PC-3 (cell line): ENCODE results near the gene CIAO1. TPM values are rescaled to one million over a fixed set of nuclear protein-coding genes. Genes with fewer than 3 reads are reported as not detected.

Experiments used
- ATAC-seq: fragments of 200-7000 bp; cut with Tn5 transposase; 2 replicates; pipeline ENCODE4 v1.9.1; 2020; ENCODE audit warnings: mild to moderate bottlenecking, moderate library complexity
- BruUV-seq: library from RNA; stranded (reverse); fragments of 400-500 nt; replicated peaks from 2 replicates; lab custom pipeline; 2021; lab: Mats Ljungman, UMichigan
- CTCF ChIA-PET: fragments of 300-600 bp; sonication (Branson Sonifier 250); formaldehyde crosslinking; loops from one replicate; lab custom pipeline; 2022; ENCODE audit warnings: antibody characterized with exemption; lab: Charles Lee
- POLR2A ChIA-PET: fragments of 300-600 bp; sonication (Branson Sonifier 250); formaldehyde crosslinking; loops from one replicate; lab custom pipeline; 2022; ENCODE audit warnings: antibody characterized with exemption; ENCODE audit not compliant: unreplicated experiment; lab: Charles Lee
- DNase-seq: peaks from one replicate; pipeline ENCODE4 v3.0.0-alpha.2; 2015
- H2AFZ ChIP-seq: fragments of 300-600 bp; sonication (generic); 2 replicates; pipeline ENCODE4 v1.6.0; 2016; ENCODE audit warnings: antibody characterized with exemption, low read length
- H3F3A ChIP-seq: fragments of 300-600 bp; sonication (generic); one replicate; pipeline ENCODE4 v1.6.0; 2017; ENCODE audit warnings: antibody characterized with exemption, low read length, control low read depth, mild to moderate bottlenecking; ENCODE audit not compliant: unreplicated experiment
- H3K27ac ChIP-seq: fragments of 300-600 bp; sonication (generic); 2 replicates; pipeline ENCODE4 v1.5.1; 2016; ENCODE audit warnings: mild to moderate bottlenecking, low read length
- H3K27me3 ChIP-seq: fragments of 300-600 bp; sonication (generic); 2 replicates; pipeline ENCODE4 v1.6.1; 2016; ENCODE audit warnings: low read length, mixed read lengths
- H3K36me3 ChIP-seq: fragments of 300-600 bp; sonication (generic); 2 replicates; pipeline ENCODE4 v1.6.1; 2016; ENCODE audit warnings: low read depth, mixed run types, low read length, mixed read lengths
- H3K4me1 ChIP-seq: fragments of 300-600 bp; sonication (generic); 2 replicates; pipeline ENCODE4 v1.5.1; 2016; ENCODE audit warnings: low read length; ENCODE audit not compliant: insufficient read depth
- H3K4me2 ChIP-seq: fragments of 300-600 bp; sonication (generic); 2 replicates; pipeline ENCODE4 v1.6.0; 2016; ENCODE audit warnings: low read length
- H3K4me3 ChIP-seq: fragments of 300-600 bp; sonication (generic); 2 replicates; pipeline ENCODE4 v1.5.1; 2016; ENCODE audit warnings: mild to moderate bottlenecking, low read length, mixed read lengths
- H3K79me2 ChIP-seq: fragments of 300-600 bp; sonication (generic); 2 replicates; pipeline ENCODE4 v1.6.1; 2017; ENCODE audit warnings: low read length, mixed read lengths
- H3K9ac ChIP-seq: fragments of 300-600 bp; sonication (generic); 2 replicates; pipeline ENCODE4 v1.6.0; 2016; ENCODE audit warnings: mild to moderate bottlenecking, low read length
- H3K9me2 ChIP-seq: fragments of 300-600 bp; sonication (generic); replicated peaks from 2 replicates; pipeline ENCODE4 v1.6.1; 2016; ENCODE audit warnings: mixed run types, low read length, mixed read lengths
- H3K9me3 ChIP-seq: fragments of 300-600 bp; sonication (generic); 2 replicates; pipeline ENCODE4 v1.6.1; 2016; ENCODE audit warnings: low read length, mixed read lengths
- H4K20me1 ChIP-seq: fragments of 300-600 bp; sonication (generic); 2 replicates; pipeline ENCODE4 v1.6.1; 2016; ENCODE audit warnings: low read length, mixed read lengths
- EZH2 ChIP-seq: fragments of 300-600 bp; sonication (generic); IDR thresholded peaks from one replicate; pipeline ENCODE4 v1.6.1; 2017; ENCODE audit warnings: antibody characterized with exemption, mild to moderate bottlenecking, low read length; ENCODE audit not compliant: unreplicated experiment
- EZH2phosphoT487 ChIP-seq: fragments of 300-600 bp; sonication (generic); IDR thresholded peaks from 2 replicates; pipeline ENCODE4 v1.6.1; 2018; ENCODE audit warnings: mild to moderate bottlenecking, antibody characterized with exemption, low read length, borderline replicate concordance
- intact Hi-C: fragments of 100-400 bp; cut with micrococcal nuclease; formaldehyde crosslinking; loops from 2 replicates; pipeline ENCODE4 v1.9.0; 2023
- total RNA-seq: library from RNA; depleted of rRNA; stranded (reverse); fragments of >200 nt; gene quantifications from 2 replicates; pipeline ENCODE4 v1.2.3, GENCODE V29; 2014
- TF ChIP-seq, protein P1 (sequence below): fragments of 300-600 bp; sonication (generic); conservative IDR thresholded peaks from 2 replicates; pipeline ENCODE4 v1.5.1; 2017; ENCODE audit warnings: antibody characterized with exemption, low read depth, mild to moderate bottlenecking, low read length

Gene CIAO1
- total RNA-seq, 1 experiment from 2014 or later, result 130 TPM

DNA sequence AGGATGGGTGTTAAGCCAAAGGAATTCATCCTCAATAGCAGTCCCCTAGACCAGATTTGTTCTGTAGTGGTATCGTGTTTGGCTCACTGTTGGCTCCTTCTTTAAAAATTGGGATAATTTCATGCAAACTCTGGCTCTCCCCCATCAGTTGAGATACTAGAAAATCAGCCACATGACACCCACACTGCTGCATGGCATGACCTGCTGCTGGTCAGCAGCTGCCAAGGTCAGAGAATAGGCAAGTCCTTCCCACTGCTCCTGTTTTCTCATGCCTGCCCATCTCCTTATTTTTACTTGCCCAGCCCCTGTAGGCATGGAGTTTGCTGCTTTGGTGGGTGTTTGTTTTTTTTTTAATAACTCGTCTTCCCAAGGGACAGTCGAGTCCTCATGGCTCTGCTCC lies 40.3 kb downstream of the CIAO1 start:
- intact Hi-C loops, result no loop called here

DNA sequence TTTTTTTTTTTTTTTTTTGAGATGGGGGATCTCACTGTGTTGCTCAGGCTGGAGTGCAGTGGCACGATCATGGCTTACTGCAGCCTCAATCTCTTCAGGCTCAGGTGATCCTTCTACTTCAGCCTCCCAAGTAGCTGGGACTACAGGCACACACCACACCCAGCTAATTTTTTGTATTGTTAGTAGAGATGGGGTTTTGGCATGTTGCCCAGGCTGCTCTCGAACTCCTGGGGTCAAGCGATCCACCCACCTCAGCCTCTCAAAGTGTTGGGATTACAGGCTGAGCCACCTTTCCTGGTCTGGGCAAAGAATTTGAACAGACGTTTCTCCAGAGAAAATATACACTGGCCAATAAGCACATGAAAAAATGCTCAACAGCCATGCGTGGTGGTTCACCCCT lies 42.2 kb downstream of the CIAO1 start:
- DNase-seq (no peak), ATAC-seq (no peak)
- H3K4me3 ChIP-seq, result no peak overlapping the region
- peaks cover 8% of the 10 kb centered on the region; the same call in 1 of the 2 replicates for H4K20me1 ChIP-seq
- no peak overlapping the region for H3K9ac ChIP-seq
- POLR2A ChIA-PET, result no interaction called here
- no peaks in the 10 kb centered on the region for H3K27me3 ChIP-seq
- H3K9me2 ChIP-seq, result no peaks in the 10 kb centered on the region
- intact Hi-C loops, result no loop called here
- H3F3A ChIP-seq, result no peaks in the 10 kb centered on the region
- H3K9me3 ChIP-seq, result no peaks in the 10 kb centered on the region
- no peak overlapping the region for H3K27ac ChIP-seq
- H3K36me3 ChIP-seq, result peaks cover 10% of the 10 kb centered on the region; the same call in 1 of the 2 replicates
- CTCF ChIA-PET, result interaction anchor here (0.6 kb wide), 1 partner anchor 87 kb away, joined by 14 read pairs; no protein-coding TSS in a partner anchor
- no peak overlapping the region for H3K4me2 ChIP-seq
- H2AFZ ChIP-seq, result no peak overlapping the region
- H3K4me1 ChIP-seq, result peaks cover 19% of the 10 kb centered on the region
- H3K79me2 ChIP-seq, result peaks cover 32% of the 10 kb centered on the region
- TF ChIP-seq EZH2 (no peak), EZH2phosphoT487 (no peak)
- TF ChIP-seq, protein P1, sequence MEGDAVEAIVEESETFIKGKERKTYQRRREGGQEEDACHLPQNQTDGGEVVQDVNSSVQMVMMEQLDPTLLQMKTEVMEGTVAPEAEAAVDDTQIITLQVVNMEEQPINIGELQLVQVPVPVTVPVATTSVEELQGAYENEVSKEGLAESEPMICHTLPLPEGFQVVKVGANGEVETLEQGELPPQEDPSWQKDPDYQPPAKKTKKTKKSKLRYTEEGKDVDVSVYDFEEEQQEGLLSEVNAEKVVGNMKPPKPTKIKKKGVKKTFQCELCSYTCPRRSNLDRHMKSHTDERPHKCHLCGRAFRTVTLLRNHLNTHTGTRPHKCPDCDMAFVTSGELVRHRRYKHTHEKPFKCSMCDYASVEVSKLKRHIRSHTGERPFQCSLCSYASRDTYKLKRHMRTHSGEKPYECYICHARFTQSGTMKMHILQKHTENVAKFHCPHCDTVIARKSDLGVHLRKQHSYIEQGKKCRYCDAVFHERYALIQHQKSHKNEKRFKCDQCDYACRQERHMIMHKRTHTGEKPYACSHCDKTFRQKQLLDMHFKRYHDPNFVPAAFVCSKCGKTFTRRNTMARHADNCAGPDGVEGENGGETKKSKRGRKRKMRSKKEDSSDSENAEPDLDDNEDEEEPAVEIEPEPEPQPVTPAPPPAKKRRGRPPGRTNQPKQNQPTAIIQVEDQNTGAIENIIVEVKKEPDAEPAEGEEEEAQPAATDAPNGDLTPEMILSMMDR, result no peak
- no TSS peak for BruUV-seq

More for the DNA sequence above, 40.3 kb downstream of the CIAO1 start:
- Histone ChIP-seq H3F3A (no peaks in the 10 kb centered on the region), H3K4me1 (peaks cover 19% of the 10 kb centered on the region), H3K79me2 (peaks cover 51% of the 10 kb centered on the region), H3K9me3 (no peaks in the 10 kb centered on the region), H3K9me2 (no peaks in the 10 kb centered on the region), H3K27ac (peak overlapping the region; percentile 63), H3K36me3 (peaks cover 29% of the 10 kb centered on the region), H4K20me1 (peaks cover 18% of the 10 kb centered on the region; the same call in 1 of the 2 replicates), H2AFZ (peak overlapping the region; percentile 81; the same call in 1 of the 2 replicates), H3K27me3 (no peaks in the 10 kb centered on the region), H3K9ac (peak overlapping the region; percentile 94), H3K4me3 (peak overlapping the region; percentile 91), H3K4me2 (peak overlapping the region; percentile 99)
- BruUV-seq, result no TSS peak
- POLR2A ChIA-PET, result no interaction called here
- DNase-seq (no peak), ATAC-seq (no peak)
- TF ChIP-seq EZH2phosphoT487 (no peak), EZH2 (no peak)
- TF ChIP-seq, protein P1, result no peak
- CTCF ChIA-PET, result no interaction called here

DNA sequence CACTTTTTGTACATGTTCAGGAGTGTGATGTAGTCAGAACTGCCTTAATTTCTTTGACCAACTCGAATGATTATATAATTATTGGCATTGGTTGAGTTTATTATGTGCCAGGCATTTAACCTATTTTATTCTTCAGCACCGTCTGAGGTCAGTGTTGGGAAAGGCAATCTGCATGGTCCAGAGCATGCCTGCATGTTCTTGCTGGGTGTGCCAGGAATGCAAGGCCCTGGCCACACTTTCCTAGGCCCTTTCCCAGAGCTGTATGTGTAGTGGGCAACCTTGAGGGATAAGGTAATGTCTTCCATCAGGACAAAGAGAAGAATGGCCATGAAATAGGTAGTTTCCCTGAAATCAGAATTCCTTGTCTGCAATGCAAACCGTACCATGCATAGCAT lies 49.0 kb downstream of the CIAO1 start:
- Histone ChIP-seq H3K36me3 (no peaks in the 10 kb centered on the region), H3K4me1 (no peaks in the 10 kb centered on the region; the same call in 1 of the 2 replicates), H3K4me3 (no peak overlapping the region), H3K9me3 (no peaks in the 10 kb centered on the region), H2AFZ (no peak overlapping the region), H3K79me2 (no peaks in the 10 kb centered on the region), H3K9ac (no peak overlapping the region), H3K9me2 (no peaks in the 10 kb centered on the region), H4K20me1 (no peaks in the 10 kb centered on the region), H3K27me3 (no peaks in the 10 kb centered on the region), H3F3A (no peaks in the 10 kb centered on the region), H3K27ac (no peak overlapping the region), H3K4me2 (no peak overlapping the region)
- no TSS peak for BruUV-seq
- DNase-seq (no peak), ATAC-seq (no peak)
- CTCF ChIA-PET, result no interaction called here
- intact Hi-C loops, result no loop called here
- POLR2A ChIA-PET, result no interaction called here
- TF ChIP-seq, protein P1, result no peak
- TF ChIP-seq EZH2phosphoT487, result no peak
